Effector memory CD8-positive, alpha-beta T cell (primary cell): ENCODE results near the gene ZNF775.
A peak's percentile ranks its signal among the peaks of the same experiment; 100 is the strongest.
"Not testable (repeated sequence)": the region's sequence is repeated elsewhere in the genome, so short reads cannot be mapped to it uniquely, and the experiment has no call there.

Experiments used
- ATAC-seq: fragments of 150-1000 bp; cut with Tn5 transposase; replicated peaks from 2 replicates; pipeline ENCODE4 v1.10.0; 2021; ENCODE audit warnings: mild to moderate bottlenecking, moderate library complexity
- DNase-seq, 3 experiments: peaks; one replicate each; pipeline ENCODE4 v3.0.0; 2021
- H3K27ac Mint-ChIP-seq, 2 donors: one replicate each; pipeline ENCODE4 v1.8.0; 2022; ENCODE audit warnings: mild to moderate bottlenecking in 2 of 2, mixed read lengths in 2 of 2, moderate library complexity in 2 of 2
- H3K27me3 Mint-ChIP-seq, 2 donors: one replicate each; pipeline ENCODE4 v1.8.0; 2022; ENCODE audit warnings: mixed read lengths in 2 of 2
- H3K36me3 Mint-ChIP-seq: one replicate; pipeline ENCODE4 v1.8.0; 2022; ENCODE audit warnings: mild to moderate bottlenecking, moderate library complexity, mixed read lengths; ENCODE audit not compliant: insufficient read depth
- H3K4me1 Mint-ChIP-seq, 2 donors: one replicate each; pipeline ENCODE4 v1.8.0; 2022; ENCODE audit warnings: low read depth in 2 of 2, mixed read lengths in 2 of 2
- H3K4me3 Mint-ChIP-seq, 2 donors: one replicate each; pipeline ENCODE4 v1.8.0; 2022; ENCODE audit warnings: mild to moderate bottlenecking in 2 of 2, mixed read lengths in 2 of 2, moderate library complexity in 2 of 2
- H3K9me3 Mint-ChIP-seq, 2 donors: one replicate each; pipeline ENCODE4 v1.8.0; 2022; ENCODE audit warnings: mixed read lengths in 2 of 2

The ZNF775 gene

GRCh38 chr7:150385302-150385723 lies 6.2 kb downstream of the ZNF775 start:
- no peak for ATAC-seq
- Mint-ChIP-seq H3K36me3 (peaks cover 6% of the 10 kb centered on the region), H3K27ac (no peak overlapping the region), H3K27me3 (no peaks in the 10 kb centered on the region), H3K4me3 (no peak overlapping the region), H3K4me1 (peaks cover 8 to 16% of the 10 kb centered on the region in 2 donors), H3K9me3 (no peaks in the 10 kb centered on the region)
- DNase-seq, result no peak

- not testable (repeated sequence) for H3K27me3 Mint-ChIP-seq
Measured at GRCh38 chr7:150385884-150386283, 6.8 kb downstream of the ZNF775 start.

GRCh38 chr7:150388306-150388705 lies 9.2 kb downstream of the ZNF775 start:
- ATAC-seq, result no peak

More at GRCh38 chr7:150385884-150386283, 6.8 kb downstream of the ZNF775 start:
- not testable (repeated sequence) for H3K27ac Mint-ChIP-seq, ATAC-seq, H3K36me3 Mint-ChIP-seq, DNase-seq, H3K4me3 Mint-ChIP-seq, H3K9me3 Mint-ChIP-seq
- peaks cover 7 to 14% of the 10 kb centered on the region in 2 donors for H3K4me1 Mint-ChIP-seq

GRCh38 chr7:150388709-150389531 lies 9.8 kb downstream of the ZNF775 start:
- peaks cover 0 to 5% of the 10 kb centered on the region in 2 donors for H3K4me1 Mint-ChIP-seq
- H3K9me3 Mint-ChIP-seq, result no peaks in the 10 kb centered on the region
- H3K27me3 Mint-ChIP-seq, result no peaks in the 10 kb centered on the region
- DNase-seq (no peak), ATAC-seq (no peak)
- H3K27ac Mint-ChIP-seq, result no peak overlapping the region
- H3K4me3 Mint-ChIP-seq, result no peak overlapping the region
- peaks cover 3% of the 10 kb centered on the region for H3K36me3 Mint-ChIP-seq

More at GRCh38 chr7:150388306-150388705, 9.2 kb downstream of the ZNF775 start:
- H3K27me3 Mint-ChIP-seq, result no peaks in the 10 kb centered on the region
- H3K36me3 Mint-ChIP-seq, result peaks cover 3% of the 10 kb centered on the region
- no peak for DNase-seq
- H3K9me3 Mint-ChIP-seq, result no peaks in the 10 kb centered on the region
- H3K4me3 Mint-ChIP-seq, result no peak overlapping the region
- peaks cover under 1 to 6% of the 10 kb centered on the region in 2 donors for H3K4me1 Mint-ChIP-seq
- H3K27ac Mint-ChIP-seq, result no peak overlapping the region

- ATAC-seq (no peak), DNase-seq (no peak)
- peaks cover 3% of the 10 kb centered on the region for H3K36me3 Mint-ChIP-seq
- H3K9me3 Mint-ChIP-seq, result no peaks in the 10 kb centered on the region
- H3K4me1 Mint-ChIP-seq, result peaks cover 0 to 5% of the 10 kb centered on the region in 2 donors
- H3K4me3 Mint-ChIP-seq, result no peak overlapping the region
- no peak overlapping the region for H3K27ac Mint-ChIP-seq
- H3K27me3 Mint-ChIP-seq, result no peaks in the 10 kb centered on the region
Measured at GRCh38 chr7:150389532-150389816, 10.3 kb downstream of the ZNF775 start.

- Mint-ChIP-seq H3K27me3 (no peaks in the 10 kb centered on the region), H3K27ac (no peak overlapping the region), H3K36me3 (peaks cover 3% of the 10 kb centered on the region), H3K4me1 (peaks cover 0 to 3% of the 10 kb centered on the region in 2 donors), H3K9me3 (no peaks in the 10 kb centered on the region), H3K4me3 (no peak overlapping the region)
- no peak for DNase-seq
- no peak for ATAC-seq
Measured at GRCh38 chr7:150390205-150390604, 11.1 kb downstream of the ZNF775 start.

- ATAC-seq (no peak), DNase-seq (no peak)
- Mint-ChIP-seq H3K4me3 (no peak overlapping the region), H3K27ac (no peak overlapping the region), H3K27me3 (no peaks in the 10 kb centered on the region), H3K4me1 (no peaks in the 10 kb centered on the region), H3K9me3 (no peaks in the 10 kb centered on the region), H3K36me3 (no peaks in the 10 kb centered on the region)
Measured at GRCh38 chr7:150393325-150393724, 14.2 kb downstream of the ZNF775 start.

- Mint-ChIP-seq H3K4me1 (no peaks in the 10 kb centered on the region), H3K27me3 (no peaks in the 10 kb centered on the region), H3K27ac (peak overlapping the region in 1 of 2 donors; percentile 59), H3K36me3 (no peaks in the 10 kb centered on the region), H3K9me3 (no peaks in the 10 kb centered on the region), H3K4me3 (no peak overlapping the region)
- no peak for ATAC-seq
- no peak for DNase-seq
Measured at GRCh38 chr7:150396426-150396825, 17.3 kb downstream of the ZNF775 start.

- H3K27ac Mint-ChIP-seq, result no peak overlapping the region
Measured at GRCh38 chr7:150396851-150397260, 17.7 kb downstream of the ZNF775 start.

GRCh38 chr7:150397346-150398107 lies 18.4 kb downstream of the ZNF775 start:
- DNase-seq (no peak), ATAC-seq (no peak)
- Mint-ChIP-seq H3K4me3 (no peak overlapping the region), H3K9me3 (no peaks in the 10 kb centered on the region), H3K4me1 (peaks cover 0 to 3% of the 10 kb centered on the region in 2 donors), H3K27ac (no peak overlapping the region), H3K36me3 (no peaks in the 10 kb centered on the region), H3K27me3 (no peaks in the 10 kb centered on the region)

More at GRCh38 chr7:150396851-150397260, 17.7 kb downstream of the ZNF775 start:
- no peaks in the 10 kb centered on the region for H3K36me3 Mint-ChIP-seq
- ATAC-seq, result no peak
- H3K27me3 Mint-ChIP-seq, result no peaks in the 10 kb centered on the region
- H3K4me1 Mint-ChIP-seq, result no peaks in the 10 kb centered on the region
- no peak for DNase-seq
- H3K9me3 Mint-ChIP-seq, result no peaks in the 10 kb centered on the region
- H3K4me3 Mint-ChIP-seq, result no peak overlapping the region

- Mint-ChIP-seq H3K9me3 (no peaks in the 10 kb centered on the region), H3K36me3 (no peaks in the 10 kb centered on the region), H3K4me1 (peaks cover 2 to 3% of the 10 kb centered on the region in 2 donors), H3K27ac (no peak overlapping the region), H3K27me3 (no peaks in the 10 kb centered on the region), H3K4me3 (no peak overlapping the region)
- DNase-seq (no peak), ATAC-seq (no peak)
Measured at GRCh38 chr7:150398108-150398964, 19.2 kb downstream of the ZNF775 start.

GRCh38 chr7:150398965-150399320 lies 19.8 kb downstream of the ZNF775 start:
- H3K36me3 Mint-ChIP-seq, result no peaks in the 10 kb centered on the region
- H3K27me3 Mint-ChIP-seq, result no peaks in the 10 kb centered on the region
- H3K4me1 Mint-ChIP-seq, result peaks cover 3 to 4% of the 10 kb centered on the region in 2 donors
- no peak overlapping the region for H3K27ac Mint-ChIP-seq
- no peak for ATAC-seq
- no peaks in the 10 kb centered on the region for H3K9me3 Mint-ChIP-seq
- DNase-seq, result no peak
- H3K4me3 Mint-ChIP-seq, result no peak overlapping the region

GRCh38 chr7:150399421-150400007 lies 20.4 kb downstream of the ZNF775 start:
- DNase-seq, result no peak
- H3K27me3 Mint-ChIP-seq, result no peaks in the 10 kb centered on the region
- no peak overlapping the region for H3K27ac Mint-ChIP-seq
- no peaks in the 10 kb centered on the region for H3K9me3 Mint-ChIP-seq
- peaks cover 8 to 9% of the 10 kb centered on the region in 2 donors for H3K4me1 Mint-ChIP-seq
- H3K4me3 Mint-ChIP-seq, result no peak overlapping the region
- no peak for ATAC-seq
- H3K36me3 Mint-ChIP-seq, result peaks cover 4% of the 10 kb centered on the region
